Measurements from ENCODE around the gene SEC24C.
"Not testable (repeated sequence)": the region's sequence is repeated elsewhere in the genome, so short reads cannot be mapped to it uniquely, and the experiment has no call there.

SEC24C gene

DNA sequence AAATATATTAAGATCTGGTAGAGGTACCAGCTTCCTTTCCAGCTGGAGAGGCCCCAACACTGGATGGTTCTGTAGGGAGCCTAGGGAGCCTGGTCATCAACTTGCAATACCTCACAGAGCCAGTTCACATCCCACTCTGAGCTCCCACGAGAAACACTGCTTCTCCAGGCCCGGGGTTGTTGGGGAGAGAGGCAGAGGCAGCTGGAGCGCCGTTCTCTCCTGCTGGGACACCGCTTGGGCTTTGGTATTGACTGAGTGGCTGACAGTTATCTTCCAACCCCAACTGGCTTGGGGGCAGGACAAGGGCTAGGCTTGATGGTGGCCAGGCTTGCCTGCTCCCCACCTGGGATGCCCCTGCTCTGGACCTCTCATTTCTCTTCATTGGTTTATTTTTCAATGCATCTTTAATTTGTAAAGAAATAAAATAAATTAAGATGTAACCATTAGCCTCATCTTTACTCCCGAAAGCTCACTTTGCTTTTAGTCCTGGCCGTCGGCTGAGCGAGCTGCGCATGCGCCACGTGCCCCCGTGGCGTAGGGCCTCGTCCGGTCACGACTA is 27.6 kb downstream of the SEC24C start:
- peak; percentile 82 for DNase-seq (ENCODE audit: low spot score)

DNA sequence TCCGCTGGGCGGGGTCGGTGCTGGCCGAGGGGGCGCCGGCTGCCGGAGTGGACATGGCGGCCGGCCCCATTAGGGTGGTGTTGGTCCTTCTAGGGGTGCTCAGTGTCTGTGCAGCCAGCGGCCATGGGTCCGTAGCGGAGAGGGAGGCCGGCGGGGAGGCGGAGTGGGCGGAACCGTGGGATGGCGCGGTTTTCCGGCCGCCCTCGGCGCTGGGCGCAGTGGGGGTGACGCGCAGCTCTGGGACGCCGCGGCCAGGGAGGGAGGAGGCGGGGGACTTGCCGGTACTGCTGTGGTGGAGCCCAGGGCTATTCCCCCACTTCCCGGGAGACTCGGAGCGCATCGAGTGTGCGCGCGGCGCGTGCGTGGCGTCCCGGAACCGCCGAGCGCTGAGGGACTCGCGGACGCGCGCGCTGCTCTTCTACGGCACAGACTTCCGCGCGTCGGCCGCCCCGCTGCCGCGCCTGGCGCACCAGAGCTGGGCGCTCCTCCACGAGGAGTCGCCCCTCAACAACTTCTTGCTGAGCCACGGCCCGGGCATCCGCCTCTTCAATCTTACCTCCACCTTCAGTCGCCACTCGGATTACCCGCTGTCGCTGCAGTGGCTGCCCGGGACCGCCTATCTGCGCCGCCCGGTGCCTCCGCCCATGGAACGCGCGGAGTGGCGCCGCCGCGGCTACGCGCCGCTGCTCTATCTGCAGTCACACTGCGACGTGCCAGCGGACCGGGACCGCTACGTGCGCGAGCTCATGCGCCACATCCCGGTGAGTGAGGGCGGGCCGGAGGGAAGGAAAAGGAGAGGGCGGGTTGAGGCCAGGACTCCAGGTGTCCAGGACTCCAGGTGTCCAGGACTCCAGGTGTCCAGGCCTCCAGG is 28.3 kb downstream of the SEC24C start:
- DNase-seq (ENCODE audit: low spot score): peak; percentile 67

- DNase-seq (ENCODE audit: low spot score): peak; percentile 12
Measured at GRCh38 chr10:73773152-73773879, 29.1 kb downstream of the SEC24C start.

GRCh38 chr10:73774637-73775036 is 30.5 kb downstream of the SEC24C start:
- no peak for DNase-seq (ENCODE audit: low spot score)

GRCh38 chr10:73779018-73779417 is 34.8 kb downstream of the SEC24C start:
- DNase-seq (ENCODE audit: low spot score): no peak

DNA sequence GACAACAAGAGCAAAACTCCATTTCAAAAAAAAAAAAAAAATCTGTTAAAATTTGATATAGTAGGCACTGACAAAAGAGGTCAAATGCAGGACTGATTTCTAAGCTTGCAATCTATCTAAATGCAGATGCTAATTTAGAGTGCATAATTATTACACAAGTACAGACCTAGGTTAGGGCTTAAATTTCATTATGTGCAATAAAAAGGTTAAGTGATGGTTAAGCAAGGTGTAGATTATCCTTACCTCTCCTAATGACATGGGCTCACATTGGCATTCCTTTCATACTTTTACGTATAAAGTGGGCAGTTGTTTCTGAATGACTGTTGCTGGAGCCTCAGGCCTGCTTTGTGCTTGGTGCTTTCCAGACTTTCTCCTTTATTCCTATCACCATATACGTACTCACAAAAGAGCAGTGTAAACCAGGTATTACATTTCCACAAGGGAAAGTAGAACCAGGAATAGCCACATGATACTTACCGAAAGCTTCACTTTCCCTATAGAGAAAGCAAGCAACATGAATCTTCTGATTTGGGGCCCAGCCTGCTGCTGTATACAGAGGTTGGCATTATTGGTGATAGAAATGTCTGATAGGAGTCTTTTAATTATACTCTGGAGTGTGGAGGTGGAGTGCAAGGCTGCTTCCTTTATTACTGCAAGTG is 35.5 kb downstream of the SEC24C start:
- DNase-seq (ENCODE audit: low spot score): no peak

DNA sequence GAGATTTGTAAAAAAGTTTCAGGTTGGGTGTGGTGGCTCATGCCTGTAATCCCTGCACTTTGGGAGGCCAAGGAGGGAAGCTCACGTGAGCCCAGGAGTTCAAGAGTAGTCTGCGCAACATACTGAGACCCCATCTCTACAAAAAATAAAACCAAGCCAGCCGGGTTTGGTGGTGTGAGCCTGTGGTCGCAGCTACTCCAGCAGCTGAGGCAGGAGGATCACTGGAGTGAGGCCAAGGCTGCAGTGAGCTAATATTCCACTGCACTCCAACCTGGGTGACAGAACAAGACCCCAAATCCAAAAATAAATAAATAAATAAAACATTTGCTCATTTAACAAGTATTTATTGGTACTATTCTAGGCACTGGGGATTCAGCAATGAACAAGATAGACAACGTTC is 36.1 kb downstream of the SEC24C start:
- no peak for DNase-seq (ENCODE audit: low spot score)

GRCh38 chr10:73780966-73781365 is 36.8 kb downstream of the SEC24C start:
- no peak for DNase-seq (ENCODE audit: low spot score)

- no peak for DNase-seq (ENCODE audit: low spot score)
Measured at GRCh38 chr10:73781548-73781878, 37.3 kb downstream of the SEC24C start.

GRCh38 chr10:73781879-73782748 is 37.9 kb downstream of the SEC24C start, which contains the start of gene CHCHD1:
Gene CHCHD1 (plus strand): TSS chr10:73782048. CDS start chr10:73782076, 28 bp downstream.
- peak; percentile 81 for DNase-seq (ENCODE audit: low spot score)

DNA sequence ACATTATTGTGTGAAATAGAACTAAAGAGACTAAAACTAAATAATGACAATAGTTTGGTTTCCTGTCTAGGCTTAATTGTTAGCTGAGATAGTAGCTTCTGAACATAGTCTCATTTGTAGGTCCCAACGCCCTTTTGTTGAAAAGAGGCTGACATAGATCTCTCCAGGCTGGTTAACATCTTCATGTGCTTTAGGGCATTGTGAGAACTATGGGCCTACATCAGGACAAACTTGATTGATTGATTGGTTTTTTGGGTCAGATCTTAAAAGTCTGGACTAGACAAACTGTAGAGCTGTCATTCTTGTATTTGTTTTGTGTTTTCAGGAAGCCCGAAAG is 38.5 kb downstream of the SEC24C start:
- DNase-seq (ENCODE audit: low spot score): no peak

DNA sequence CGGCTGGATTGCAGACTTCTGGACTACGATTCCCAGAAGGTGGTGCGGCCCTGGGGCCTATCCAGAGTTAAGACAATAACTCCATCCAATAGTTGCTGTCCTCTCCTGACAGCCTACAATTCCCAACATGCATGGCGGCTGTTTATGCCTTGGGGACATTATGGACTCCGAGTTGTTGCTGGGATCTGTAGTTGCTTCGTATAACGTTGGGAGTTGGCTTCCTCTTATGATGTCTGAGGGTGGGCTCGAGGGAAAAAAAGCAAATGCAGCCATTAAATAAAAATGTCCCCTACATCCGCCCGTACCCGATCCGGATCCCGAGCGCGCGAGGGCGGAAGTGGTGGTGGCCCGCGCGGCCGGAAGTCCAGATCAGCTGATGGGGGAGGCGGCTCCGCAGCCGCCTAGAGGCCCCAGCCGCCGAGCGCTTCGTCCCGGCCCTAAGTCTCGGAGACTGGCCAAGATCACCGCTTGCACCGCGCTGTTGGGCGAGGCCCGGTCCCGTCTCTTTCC is 41.1 kb downstream of the SEC24C start, which contains the start of gene ZSWIM8:
ZSWIM8 (plus strand) TSS at position 396 of the 510 bp plus-strand sequence. CDS start 273 bp downstream, outside the sequence.
- peak; percentile 94 for DNase-seq (ENCODE audit: low spot score)

DNA sequence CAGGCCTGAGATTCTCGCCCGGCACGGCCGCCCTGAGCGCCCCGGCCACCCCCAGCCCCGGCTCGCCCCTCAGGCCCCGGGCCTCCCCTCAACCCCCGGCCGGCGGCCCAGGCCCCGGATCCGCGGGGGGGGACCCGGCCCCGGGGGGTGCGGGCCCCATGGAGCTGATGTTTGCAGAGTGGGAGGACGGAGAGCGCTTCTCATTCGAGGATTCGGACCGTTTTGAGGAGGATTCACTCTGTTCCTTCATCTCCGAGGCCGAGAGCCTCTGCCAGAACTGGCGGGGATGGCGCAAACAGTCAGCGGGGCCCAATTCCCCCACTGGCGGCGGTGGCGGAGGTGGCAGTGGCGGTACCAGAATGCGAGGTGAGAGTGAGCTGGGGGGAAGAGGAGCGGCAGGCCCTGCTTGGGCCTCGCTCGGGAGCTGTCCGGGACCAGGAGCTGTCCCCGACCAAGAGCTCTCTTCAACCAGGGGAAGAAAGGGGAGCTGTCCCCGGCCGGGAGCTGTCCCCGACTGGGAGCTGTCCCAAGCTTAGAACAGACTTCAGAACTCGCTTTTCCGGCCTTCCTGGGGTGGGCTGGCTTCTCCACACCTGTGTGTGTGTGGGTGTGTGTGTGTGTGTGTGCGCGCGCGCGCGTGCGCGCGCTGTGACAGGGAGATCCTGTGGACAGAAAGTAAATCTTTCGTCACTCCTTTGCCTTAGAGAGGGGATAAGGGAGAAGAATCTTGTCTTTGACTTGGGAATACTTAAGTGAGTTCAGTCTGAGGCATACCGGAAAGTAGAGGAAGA is 41.7 kb downstream of the SEC24C start:
- DNase-seq (ENCODE audit: low spot score): peak; percentile 42

- DNase-seq (ENCODE audit: low spot score): no peak
Measured at GRCh38 chr10:73786512-73786885, 42.3 kb downstream of the SEC24C start.

GRCh38 chr10:73787031-73787800 is 43.0 kb downstream of the SEC24C start:
- not testable (repeated sequence) for DNase-seq (ENCODE audit: low spot score)

GRCh38 chr10:73788864-73789658 is 44.9 kb downstream of the SEC24C start:
- DNase-seq (ENCODE audit: low spot score): no peak

DNA sequence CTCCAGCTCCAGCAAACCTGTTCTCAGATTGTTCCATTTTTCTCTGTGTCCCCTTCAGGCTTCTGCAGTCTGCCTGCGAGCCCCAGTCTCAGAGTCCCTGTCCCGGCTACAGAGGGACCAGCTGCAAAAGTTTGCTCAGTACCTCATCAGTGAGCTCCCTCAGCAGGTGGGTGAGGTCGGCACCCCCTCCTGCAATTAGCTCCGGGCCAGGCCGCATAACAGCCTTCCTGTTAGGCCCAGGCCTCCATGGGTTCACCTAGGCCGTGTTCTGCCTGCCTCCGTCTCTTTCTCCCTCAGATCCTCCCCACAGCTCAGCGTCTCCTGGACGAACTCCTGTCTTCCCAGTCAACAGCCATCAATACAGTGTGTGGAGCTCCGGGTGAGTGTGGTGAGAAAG is 45.5 kb downstream of the SEC24C start:
- DNase-seq (ENCODE audit: low spot score): no peak

DNA sequence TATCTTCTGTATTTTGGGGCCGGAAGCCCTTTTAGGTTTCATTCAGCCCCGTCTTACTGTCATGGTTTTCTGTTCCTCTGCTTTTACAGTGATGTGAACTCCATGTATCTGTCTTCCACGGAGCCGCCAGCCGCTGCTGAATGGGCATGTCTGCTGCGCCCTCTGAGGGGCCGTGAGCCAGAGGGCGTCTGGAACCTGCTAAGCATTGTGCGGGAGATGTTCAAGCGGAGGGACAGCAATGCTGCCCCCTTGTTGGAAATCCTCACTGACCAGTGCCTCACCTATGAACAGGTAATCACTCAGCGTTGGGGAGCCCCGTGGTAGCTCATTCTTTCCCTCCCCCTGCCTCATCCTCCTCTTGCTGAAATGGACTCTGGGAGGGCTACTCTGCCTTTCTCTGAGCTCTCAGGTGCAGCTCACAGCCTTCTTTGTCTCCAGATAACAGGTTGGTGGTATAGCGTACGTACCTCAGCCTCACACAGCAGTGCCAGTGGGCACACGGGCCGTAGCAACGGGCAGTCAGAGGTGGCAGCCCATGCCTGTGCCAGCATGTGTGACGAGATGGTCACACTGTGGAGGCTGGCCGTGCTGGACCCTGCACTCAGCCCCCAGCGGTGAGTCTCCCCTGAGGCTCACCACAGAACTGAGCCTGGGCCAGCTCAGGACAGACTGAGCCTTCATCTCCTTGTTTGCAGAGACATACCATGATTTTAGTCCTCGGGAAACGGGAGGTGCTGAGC is 46.9 kb downstream of the SEC24C start:
- DNase-seq (ENCODE audit: low spot score): no peak

All from kidney capillary endothelial cell (primary cell).